HG03565 (cell line): Measurements from ENCODE around the gene WDR72.
A peak's percentile ranks its signal among the peaks of the same experiment; 100 is the strongest.

ENCODE experiments used
- ATAC-seq: cut with Tn5 transposase; IDR thresholded peaks from one replicate; pipeline ENCODE4 v1.9.1; 2021; ENCODE audit warnings: mild to moderate bottlenecking, moderate library complexity; ENCODE audit not compliant: unreplicated experiment

Gene WDR72

DNA sequence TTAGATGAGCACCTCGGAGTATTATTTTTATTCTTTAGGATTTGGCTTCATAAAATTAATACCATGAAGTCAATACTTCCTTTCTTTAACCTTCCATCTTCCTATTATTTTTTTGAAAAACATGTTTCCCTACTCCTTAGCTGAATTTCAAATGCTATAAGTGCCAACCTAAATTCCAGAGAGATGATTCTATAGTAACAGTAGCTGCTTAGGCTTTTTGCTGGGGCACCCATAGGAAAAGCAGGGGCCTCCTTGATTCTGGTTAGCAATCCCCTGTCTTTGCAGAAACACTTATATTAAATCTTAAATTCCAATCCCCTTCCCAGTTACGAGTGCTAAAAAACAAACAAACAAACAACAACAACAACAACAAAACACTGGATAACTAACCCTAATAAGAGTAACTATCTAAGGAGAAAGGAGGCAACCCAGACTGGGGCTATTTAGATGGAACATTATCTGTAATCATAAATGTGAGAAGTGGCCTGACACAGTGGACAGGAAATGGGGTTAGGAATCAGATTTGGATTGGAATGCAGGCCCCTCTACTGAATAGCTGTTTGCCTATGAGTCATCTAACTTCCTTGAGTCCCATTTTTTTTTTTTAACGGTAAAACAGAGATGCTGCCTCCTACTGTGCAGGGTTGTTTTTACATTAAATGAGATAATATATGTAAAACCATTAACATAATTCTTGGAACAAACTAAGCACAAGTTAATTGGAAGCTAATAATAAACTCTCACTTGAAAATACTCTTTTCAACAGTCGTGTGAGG lies 148.1 kb downstream of the WDR72 start:
- ATAC-seq, result no peak

DNA sequence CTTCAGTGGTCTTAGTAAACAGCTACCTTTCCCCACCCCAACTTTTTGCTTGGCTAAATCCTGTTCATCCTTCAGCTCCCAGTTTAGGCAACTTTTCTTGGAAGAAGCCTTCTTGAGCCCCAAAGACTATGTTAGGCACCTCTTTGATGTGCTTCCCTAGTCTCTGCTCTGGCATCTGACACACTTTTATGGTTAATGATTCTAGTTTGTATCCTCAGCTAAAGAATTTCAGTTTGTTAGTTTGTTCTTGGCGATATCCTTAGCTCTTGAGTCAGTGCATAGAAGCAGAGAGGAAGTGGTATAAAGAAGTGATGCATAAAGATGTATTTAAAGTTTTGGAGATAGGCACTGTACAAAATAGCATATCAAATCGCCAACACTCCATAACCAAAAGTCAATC lies 168.4 kb downstream of the WDR72 start:
- no peak for ATAC-seq

DNA sequence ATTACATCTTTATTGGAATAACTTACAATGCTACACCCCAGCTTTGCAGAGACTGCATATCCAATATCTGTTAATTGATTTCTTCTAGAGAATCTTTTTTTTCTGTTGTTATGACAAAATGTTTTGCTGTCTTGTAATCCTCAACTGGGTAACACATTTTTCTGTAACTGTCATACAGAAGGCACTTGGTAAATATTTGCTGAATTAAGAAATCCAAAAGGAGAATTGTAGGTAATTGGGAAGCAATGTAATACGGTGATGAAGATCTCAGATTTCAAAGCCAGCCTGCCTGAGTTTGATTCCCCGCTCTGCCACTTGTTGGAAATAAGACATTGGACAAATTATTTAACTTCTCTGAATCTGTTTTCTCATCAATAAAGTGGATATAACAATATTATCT lies 169.1 kb downstream of the WDR72 start:
- no peak for ATAC-seq

DNA sequence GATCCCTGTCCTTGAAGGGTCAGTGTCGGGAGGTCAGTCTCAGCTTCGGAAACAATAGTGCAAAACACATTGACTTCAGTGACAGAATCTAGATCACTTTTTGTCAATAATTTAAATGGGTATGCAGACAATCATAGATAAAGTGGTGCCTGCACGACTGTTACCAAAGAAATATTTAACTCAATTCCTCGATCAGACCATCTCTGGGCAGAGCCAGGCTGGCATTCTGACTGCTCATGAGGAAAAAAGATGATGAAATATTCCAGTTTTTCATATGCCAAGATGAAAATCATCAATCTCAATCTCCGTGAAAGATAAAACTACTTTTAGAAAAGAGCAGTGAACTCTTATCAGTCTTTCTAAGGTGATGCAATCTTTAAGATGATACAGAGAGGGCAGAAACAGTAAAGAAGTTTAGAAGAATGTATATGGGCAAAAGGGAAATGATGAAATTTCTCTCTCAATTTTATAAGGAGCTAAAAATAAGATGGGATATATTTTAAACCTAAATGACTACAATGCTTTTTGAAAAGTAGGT lies 169.9 kb downstream of the WDR72 start:
- ATAC-seq, result no peak

DNA sequence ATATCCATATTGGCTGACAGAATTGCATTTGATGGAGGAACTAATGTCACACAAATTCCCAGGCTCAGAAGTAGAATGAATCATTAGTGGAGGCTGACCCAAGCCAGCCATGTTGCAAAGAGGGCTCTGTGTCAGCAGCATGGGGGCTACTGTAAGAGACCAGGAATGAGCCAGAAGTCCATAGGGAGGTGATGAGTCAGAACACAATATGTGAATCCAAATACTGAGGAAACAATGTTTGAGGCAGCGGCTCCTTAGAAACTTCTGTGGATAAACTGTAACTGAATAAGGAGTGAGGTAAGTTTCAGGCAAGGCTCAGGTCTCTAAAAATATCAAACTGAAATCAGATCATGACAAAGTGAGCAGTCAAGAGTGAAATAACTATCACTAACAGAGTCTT lies 170.7 kb downstream of the WDR72 start:
- no peak for ATAC-seq

DNA sequence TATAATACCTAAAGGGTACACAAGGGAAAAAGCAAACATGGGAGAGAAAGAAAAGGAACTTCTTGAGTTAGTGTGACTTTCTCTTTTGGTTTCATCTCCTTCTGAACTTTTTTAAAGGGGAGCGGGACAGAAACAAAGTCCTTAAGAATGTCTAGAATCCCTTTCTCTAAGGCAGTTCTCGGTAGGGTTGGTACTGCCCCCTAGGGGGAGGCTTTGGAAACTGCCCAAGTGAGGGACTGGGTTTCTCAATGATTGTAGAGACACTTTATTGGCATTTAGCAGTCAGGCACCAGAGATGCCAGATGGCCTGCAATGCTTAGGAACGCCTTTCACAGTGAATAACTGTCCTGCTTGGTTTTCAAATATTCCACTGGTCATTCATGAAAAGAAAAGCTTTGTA lies 172.7 kb downstream of the WDR72 start:
- peak; percentile 60 for ATAC-seq

DNA sequence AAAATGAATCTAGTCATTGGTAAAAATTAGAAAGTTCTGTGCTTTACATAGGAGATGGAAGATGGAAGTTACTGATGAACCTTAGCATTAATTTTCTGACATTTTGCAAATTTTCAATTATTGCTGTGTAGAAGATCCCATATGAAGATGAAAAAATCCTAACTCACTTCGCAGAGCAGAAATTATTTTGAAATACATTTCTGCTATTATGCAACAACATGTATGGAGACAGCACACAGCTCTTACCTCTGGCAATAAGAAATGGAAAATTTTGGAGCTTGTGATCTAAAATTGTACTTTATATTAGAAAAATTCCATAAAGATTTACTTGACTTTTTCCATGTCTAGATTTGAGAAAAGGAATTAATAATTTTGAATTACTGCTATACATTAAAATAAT lies 177.9 kb downstream of the WDR72 start:
- ATAC-seq, result no peak

DNA sequence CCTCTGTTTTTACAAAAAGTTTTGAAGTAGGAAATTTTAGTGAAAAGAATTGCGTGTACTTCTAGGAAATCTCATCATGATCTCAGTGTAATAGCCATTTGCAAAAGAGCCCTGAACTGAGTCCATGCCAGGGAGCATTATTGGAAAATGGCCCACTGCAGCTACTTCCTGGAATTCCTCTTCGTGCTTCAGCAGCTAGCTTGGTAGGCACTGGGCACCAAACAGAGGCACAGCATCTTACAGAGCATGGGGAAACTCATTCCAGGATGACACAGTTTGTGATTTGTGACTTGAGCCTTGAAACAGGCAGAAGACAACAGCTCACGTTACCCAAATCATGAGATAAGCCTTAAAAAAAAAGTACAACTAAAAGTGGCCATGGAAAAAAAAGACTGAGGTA lies 179.1 kb downstream of the WDR72 start:
- no peak for ATAC-seq

DNA sequence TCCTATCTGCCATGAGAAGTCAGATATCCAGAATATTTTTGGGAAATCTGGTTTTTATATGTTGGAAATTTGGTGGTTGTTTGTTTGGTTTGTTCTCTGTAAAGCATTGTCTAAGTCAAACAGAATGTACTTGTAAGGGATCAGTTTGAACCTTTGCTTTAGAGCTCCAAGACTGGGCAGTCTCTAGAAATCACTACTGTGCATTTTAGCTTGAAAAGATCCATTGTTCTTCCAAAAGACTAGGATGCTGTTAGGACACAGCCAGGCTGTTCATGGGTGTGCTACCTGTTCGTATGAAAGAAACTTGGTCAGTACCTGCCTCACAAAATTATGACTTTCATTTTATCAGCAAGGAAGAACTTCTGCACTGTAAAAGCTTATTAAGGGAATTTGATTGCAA lies 182.6 kb downstream of the WDR72 start:
- no peak for ATAC-seq

DNA sequence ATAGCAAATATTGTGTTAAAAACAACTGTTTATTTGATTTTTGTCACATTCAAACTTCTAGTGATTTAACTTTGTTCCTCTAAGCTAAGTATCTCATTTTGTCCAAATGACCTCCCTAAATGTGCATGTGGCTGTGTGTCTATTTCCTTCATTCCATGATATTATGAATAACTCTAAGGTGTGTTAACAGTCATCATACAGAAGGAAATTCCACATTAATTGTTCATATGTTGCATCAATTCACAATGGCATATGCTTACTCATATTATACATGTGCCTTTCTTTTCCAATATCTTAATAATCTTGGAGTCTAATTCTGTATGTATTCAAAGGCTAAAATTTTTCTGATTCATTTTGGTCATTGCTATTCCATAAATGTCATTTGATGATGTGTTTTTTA lies 186.4 kb downstream of the WDR72 start:
- ATAC-seq, result no peak

DNA sequence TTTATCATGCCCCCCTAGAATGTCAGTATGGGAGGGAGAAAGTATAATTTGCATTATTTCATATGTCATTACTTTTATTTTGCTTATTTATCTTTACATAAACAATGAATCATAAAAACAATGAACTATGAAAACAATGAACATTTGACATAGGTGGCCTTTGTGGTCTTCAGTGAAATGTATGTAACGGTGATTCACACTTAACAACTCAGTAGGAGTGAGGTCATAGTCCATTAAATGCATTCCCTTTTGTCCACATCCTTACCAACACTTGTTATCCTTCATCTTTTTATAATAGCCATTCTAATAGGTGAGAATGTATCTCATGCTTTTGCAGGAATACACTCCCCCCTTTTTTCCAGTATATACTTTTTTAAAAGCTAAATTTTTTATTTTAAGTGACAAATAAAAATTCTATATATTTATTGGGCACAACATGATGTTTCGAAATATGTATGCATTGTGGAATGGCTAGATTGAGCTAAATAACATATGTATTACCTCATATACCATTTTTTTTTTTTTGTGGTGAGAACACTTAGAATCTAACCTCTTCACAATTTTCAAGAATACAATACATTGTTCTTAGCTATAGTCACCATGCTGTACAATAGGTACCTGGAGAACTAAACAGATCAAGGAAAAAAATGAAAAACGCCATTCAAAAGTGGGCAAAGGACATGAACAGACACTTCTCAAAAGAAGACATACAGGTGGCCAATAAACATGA lies 189.5 kb downstream of the WDR72 start:
- ATAC-seq, result no peak

DNA sequence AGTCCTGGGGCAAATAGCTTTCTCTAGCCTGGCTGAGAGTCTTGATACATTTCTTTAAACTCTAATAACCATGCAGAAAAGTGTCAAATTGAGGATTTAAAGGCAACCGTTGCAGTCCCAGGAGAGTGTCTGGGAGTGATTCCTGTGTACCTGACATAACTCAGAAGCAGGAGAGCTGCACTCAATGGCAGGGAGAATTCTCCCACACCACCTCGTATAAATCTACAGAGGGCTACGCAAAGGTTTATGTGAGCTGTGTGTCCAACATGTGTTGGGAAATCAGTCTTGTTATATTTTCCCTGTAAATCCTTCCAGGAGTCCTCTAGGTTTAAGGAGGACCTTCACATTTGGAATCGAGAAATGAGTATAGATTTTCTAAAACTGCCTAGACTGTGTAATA lies 192.6 kb downstream of the WDR72 start:
- no peak for ATAC-seq

DNA sequence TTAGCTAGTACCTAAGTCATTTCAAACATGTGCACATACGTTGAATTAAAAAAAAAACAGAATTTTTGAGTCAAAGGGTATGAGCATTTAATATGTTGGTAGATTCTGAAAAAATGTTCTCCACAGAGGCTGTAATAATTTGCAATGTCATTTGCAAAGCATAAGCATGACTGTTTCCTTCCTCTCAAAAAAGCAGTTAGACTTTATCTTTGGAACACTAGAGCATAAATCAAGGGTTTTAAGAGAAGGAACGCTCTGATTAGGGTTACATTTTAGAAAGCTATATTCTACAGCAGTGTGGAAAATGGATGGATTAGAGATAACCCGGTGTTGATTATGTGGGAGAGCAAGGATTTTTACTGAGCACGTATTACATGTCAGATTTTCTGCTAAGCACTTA lies 193.7 kb downstream of the WDR72 start:
- no peak for ATAC-seq

DNA sequence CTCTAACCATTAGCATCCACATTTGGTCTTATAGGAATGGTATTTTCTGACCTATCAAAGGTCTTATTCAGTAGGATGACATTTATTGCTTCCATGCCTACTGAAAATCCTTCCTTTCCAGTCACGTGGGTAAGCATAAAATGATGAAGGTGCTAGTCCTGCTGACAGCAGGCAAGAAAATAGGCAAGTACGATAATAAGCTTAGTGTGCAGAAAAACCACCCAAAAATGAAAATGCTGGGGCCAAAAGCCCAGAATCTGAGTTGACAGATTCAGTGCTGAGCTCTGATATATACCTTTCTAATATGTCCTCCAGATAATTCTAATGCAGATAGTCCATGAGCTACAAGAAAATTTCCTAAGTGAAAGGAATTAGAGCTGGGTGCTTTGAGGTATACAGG lies 194.8 kb downstream of the WDR72 start:
- ATAC-seq, result no peak

DNA sequence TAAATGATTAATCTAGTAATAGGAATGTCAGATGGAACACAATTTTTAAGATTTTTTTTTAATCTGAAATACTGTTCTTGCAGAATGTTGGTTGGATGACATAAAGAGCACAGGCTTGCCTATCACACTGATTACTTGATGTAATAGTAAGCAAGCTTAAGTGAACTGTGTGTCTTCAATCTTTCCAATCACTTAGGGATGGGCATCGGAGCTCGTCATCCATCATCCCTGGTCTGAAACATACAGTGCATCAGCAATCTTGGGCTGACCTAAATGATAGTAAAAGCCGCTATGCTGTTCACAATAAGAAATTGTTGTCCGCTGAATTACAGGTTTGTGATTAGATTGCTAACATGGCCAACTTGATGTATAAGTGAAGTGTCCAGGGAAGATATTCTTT lies 195.8 kb downstream of the WDR72 start:
- no peak for ATAC-seq

DNA sequence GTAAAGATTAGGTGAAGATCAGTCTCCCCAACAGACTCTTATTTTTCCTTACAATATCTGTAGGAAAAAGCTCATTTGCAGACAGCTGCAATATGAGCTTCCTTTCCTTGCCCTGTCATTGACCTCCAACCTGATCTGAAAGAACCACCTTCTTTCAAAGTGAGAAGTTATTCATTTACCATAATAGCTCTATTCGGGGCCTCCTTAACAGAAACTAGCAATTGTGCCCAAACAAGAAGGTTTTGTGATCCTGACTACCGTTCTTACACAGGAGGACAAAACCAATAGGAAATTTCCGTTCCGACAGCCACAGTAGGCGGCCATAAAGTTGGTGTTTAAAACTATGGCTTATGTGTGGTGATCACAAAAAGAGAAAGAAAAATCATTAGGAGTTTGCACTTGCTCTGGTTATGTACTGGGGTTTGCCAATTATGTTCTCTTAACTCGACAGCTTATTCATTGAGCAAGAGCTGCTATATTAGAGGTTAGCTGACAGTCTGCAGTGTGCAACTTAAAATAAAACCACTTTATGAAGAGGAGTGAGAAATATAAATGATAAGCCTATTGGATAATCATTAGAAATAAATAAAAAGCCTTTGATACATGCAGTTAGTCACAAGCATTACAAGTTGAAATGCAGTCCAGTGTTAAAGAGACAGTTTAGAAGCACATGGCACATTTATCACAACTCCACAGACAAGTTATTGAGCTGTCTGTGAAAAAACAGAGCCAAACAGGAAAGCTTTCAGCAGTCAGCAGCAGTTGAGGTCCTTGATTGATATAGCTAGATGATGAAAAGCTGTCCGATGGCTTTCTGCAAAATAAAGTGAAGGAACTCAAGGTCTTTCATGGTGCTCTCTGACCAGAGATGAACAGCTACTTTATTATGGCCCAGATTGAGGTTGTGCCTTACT lies 199.8 kb downstream of the WDR72 start:
- ATAC-seq, result no peak

DNA sequence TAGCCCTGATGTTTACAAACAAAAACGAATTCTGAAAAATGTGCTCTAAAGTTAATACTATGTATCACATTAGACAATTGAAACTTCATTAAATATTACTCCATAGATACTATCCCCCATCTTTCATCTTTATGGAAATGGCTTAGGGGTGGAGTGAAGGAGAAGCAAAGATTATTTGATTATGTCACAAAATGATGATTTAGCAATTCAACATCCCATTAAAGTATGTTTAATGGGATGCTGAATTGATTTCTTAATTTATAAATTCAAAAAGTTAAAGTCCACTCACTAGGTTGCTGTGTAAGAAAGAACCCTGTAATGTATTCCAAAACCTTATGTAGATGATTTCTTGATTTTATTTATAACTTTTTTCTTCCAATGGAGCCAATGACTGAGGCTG lies 201.1 kb downstream of the WDR72 start:
- ATAC-seq, result no peak

DNA sequence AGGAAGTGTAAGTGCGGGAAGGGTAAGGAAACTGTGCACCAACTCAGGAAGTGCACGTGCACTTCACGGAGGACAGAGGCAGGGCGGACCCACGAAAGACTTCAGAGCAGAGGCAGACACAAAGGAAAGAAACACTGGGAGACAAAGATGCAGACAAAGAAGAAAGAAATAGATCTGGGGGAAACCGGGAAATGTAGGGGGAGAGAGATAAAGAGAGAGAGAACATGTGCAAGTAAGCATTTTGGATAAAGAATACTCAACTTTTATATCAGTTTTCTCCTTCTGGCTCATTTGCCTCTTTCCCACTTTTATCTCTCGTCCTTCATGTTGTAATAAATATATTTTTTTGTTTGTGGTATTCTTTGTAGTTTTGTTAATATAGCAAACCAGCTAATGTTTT lies 204.2 kb downstream of the WDR72 start:
- ATAC-seq, result no peak

DNA sequence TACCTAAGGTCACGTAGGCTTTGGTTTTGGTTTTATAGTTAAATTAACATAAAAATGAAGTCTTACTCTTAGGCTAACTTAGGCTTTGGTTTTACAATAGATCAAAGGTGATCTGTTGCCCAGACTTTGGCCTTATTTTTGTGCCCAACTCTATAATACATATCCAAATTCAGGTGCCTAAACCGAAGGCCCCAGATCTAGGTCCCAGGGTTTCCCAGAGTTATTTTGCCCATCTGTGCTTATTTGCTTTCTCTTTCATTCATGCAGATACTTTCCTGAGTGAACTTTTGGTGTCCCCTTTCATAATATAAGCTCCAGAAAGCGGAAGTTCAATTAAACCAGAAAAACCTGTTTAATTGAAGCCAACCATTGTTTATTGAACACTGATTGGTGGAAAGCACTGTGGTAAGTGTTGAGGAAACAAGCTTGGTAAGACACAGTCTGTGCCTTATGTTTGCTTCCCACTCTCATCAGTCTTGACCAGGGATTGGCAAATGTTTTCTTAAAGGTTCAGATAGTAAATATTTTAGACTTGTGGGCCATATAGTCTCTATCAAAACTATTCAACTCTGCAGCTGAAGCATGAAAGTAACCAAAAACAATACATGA lies 209.7 kb downstream of the WDR72 start:
- ATAC-seq, result no peak

DNA sequence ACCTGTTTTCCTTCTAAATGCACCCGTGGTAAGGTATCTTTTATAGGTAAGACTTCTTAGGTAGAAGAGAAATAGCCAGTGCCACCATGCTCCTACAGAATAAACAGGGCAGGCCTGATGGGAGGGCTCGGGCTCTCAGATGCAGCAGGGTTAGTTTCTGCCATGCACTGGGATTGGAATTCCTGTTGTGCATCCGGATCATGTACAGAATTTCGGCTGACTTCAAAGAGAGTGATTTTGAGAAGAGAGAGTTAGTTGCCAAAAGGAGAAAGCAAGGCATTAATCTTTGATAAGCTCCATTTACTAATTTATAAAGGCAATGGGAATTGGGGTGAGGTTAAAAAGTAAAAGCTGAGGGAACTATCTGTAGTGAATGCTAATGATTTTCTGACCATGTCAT lies 211.2 kb downstream of the WDR72 start:
- no peak for ATAC-seq
